SKM-1 (cell line): Measurements from ENCODE around the gene ROPN1.
"Not testable (repeated sequence)": the region's sequence is repeated elsewhere in the genome, so short reads cannot be mapped to it uniquely, and the experiment has no call there.

ENCODE experiments used
- DNase-seq: peaks from one replicate; lab custom pipeline; 2025; ENCODE audit not compliant: unreplicated experiment; lab: John Stamatoyannopoulos, UW

Gene ROPN1

GRCh38 chr3:123997543-123997942, 5.6 kb upstream of the ROPN1 start:
- no peak for DNase-seq

GRCh38 chr3:123993818-123994217, 1.9 kb upstream of the ROPN1 start:
- no peak for DNase-seq

- DNase-seq = no peak
Measured at GRCh38 chr3:123986427-123986826, 5.5 kb downstream of the ROPN1 start.

DNA sequence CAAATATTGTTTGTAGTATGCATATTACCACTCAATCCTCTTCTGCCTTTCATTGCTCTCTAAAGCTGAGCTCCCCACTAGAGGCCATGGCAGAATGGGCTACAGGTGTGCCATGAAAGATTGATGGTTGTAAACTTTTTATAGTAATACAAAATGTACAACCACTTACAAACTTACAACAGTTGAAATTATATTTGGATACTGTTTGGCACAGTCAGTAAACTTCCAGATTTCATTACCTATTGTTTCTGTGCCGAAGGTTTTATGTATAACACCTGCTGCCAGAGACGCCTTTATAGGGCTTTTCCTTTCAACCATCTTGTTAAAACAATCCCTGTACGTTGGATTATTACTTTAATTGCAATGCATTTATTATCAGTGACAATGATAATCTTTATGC, 7.0 kb downstream of the ROPN1 start:
- DNase-seq = no peak

- DNase-seq = no peak
Measured at GRCh38 chr3:123984350-123984749, 7.6 kb downstream of the ROPN1 start.

DNA sequence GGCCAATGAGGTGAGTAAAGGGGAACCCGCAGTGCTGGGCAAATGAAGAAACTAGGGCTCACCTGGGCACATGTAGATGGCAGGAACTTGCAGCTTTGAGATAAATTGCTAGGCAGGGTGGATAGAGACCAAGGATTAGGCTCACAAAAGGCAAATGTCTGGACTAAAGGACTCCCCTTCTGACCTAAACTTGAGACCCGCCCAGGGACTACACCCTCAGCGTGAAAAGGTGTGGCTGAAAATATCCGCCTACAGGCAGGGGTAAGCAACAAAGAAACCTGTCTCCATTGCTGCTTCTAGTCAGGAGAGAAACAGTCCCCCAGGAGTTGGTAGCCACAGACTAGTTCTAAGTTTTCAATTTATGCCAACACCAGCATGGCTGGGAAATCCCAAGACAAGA, 10.6 kb downstream of the ROPN1 start:
- DNase-seq = not testable (repeated sequence)

DNA sequence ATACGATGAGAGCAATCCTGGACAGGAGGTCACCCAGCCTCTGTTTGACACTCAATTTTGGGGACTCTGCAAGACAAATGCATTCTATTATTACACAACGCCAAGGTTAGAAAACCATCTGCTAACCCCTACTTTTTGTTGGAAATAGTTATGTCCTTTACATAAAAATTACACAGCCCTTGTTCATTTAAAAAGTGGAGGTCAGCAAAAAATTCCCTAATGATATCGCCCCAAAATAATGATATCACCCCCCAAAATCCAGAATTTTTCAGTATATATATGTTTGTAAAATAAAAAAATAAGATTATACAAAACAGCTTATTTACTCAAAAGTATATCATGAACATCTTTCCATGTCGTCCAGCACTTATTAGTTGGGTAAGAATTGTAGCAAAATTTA, 11.4 kb downstream of the ROPN1 start:
- no peak for DNase-seq

- DNase-seq = not testable (repeated sequence)
Measured at GRCh38 chr3:123979525-123980501, 12.1 kb downstream of the ROPN1 start.

- DNase-seq = not testable (repeated sequence)
Measured at GRCh38 chr3:123976904-123977303, 15.0 kb downstream of the ROPN1 start.

GRCh38 chr3:123976181-123976898, 15.6 kb downstream of the ROPN1 start:
- DNase-seq = not testable (repeated sequence)

DNA sequence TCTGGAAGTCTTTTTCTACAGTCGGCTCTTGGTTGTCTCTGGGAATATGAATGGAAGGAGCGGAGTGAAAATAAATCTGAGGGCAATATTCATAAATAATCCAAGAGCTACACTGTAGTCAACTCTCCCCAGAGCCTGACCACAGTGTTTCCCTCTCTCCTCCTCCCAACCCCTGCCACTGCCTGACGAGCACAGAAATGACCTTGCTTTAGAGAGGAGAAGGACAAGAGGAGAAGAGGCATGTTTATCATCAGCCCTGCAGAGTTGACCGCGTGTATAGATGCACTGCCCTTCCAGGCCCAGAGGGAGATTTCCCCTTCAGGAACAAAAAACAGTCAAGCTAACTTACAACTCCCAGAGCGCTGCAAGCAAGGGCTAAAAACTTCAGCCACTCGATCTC, 16.9 kb downstream of the ROPN1 start:
- DNase-seq = not testable (repeated sequence)

DNA sequence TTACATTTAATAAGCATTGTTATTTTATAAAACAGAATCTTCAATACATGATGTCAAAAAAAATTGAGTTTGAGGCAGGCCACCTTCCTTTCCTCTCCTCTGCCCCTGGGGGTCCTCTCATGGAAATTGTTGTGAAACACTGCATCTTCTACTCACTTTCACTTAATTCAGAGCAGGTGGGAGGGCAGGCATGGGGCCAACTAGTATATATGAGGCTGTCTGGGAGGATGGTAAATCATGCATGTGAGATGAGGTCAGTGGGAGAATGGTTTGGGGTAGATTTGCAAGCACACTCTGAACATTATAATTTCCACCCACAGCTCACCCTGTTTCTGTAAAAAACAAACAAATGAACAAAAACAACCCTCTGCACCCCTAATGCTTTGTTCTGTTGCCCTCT, 20.5 kb downstream of the ROPN1 start:
- no peak for DNase-seq

- not testable (repeated sequence) for DNase-seq
Measured at GRCh38 chr3:123967260-123967659, 24.7 kb downstream of the ROPN1 start.

- not testable (repeated sequence) for DNase-seq
Measured at GRCh38 chr3:123966799-123967198, 25.1 kb downstream of the ROPN1 start.

DNA sequence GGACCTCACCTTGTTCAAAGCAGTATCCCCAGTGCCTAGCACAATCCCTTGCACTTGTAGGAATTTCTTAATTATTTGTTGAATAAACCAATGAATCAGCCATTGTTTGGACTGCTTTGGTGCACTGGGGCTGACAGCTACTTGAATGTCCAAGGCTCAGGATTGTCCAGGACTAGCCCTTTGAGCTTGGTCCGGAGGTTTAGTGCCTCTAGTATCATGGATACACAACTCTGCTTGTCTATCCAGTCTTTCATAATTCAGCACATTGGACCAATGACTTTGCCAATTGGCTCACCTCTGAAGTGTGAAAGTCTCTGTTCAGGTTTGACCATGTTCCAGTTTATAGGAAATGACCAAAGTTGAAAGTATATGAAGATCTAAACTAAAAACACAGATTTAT, 27.1 kb downstream of the ROPN1 start:
- not testable (repeated sequence) for DNase-seq

DNA sequence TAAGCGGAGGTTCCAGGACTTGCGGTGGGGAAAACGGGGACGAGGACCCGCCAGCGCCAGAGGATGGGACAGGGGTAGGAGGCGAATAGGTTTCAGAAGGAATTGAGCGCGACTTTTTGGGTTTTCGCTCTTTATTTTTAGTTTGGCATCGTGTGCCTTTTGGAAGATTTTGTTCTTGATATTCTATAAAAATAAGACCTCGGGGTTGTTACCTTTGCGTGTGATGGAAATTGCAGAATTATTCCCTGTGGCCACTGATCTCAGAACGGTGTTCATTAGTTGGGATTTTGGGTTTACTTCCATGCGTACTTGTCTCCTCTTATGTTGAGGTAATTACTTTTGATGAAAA, 30.4 kb downstream of the ROPN1 start:
- no peak for DNase-seq

- peak; percentile 80 for DNase-seq
Measured at GRCh38 chr3:123960781-123961507, 31.0 kb downstream of the ROPN1 start, which contains the start of gene CCDC14. TSS of gene CCDC14 (minus strand) at chr3:123961229. CDS start at chr3:123961173, 56 bp downstream.

GRCh38 chr3:123953735-123954134, 38.2 kb downstream of the ROPN1 start:
- no peak for DNase-seq

- no peak for DNase-seq
Measured at GRCh38 chr3:123952844-123953520, 38.9 kb downstream of the ROPN1 start.

DNA sequence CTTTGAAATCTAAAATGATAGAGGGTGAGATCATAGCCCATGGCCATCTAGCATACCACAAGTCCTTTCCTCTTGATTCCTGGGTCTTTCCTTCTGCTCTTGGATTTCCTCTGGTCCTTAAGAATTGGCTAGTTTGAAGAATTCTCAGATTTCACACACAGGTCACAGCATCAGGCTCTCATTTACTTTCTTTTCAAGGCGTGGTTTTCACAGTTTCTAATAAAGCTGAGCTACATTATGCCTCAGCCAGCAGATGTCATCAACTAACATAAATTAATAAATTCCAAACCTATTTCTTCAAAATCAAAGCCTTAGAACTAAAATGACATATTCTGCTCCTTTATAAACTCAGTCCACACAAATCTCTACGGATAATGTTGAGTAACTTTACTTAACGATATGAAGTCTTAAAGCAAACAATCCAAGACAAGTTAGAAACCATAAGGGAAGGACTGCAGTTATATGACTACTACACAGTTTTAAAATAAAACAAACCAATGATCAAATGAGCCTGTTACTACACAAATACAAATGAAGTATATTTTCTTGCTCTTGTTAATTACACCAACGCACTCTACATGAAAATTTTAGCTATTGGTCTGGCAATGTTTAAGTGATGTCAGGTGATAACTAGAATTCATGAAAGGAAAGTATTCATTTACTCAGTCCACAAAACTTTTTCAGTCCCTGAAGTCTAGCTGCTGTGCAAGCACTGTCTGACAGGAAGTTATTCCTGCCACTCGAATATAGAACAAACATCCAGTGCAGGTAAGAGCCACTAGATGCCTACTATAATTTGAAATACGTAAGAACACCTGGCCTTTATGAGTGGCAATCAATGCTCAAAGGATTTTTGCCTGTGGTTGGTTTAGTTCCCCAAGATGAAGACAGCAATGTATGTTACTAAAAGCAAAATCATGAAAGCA, 40.1 kb downstream of the ROPN1 start:
- no peak for DNase-seq
